Hepatocyte (in vitro differentiated cells): ENCODE data around the gene BCL2L12. TPM values are rescaled to one million over a fixed set of nuclear protein-coding genes. Genes with fewer than 3 reads are reported as not detected.

ENCODE experiments used
- DNase-seq: peaks from one replicate; pipeline ENCODE4 v3.0.0-alpha.2; 2016; ENCODE audit warnings: low spot score
- H2AFZ ChIP-seq: fragments of 200-600 bp; sonication (generic); 2 replicates; pipeline ENCODE4 v1.6.0; 2016; ENCODE audit warnings: antibody characterized with exemption, mild to moderate bottlenecking
- H3K27ac ChIP-seq: fragments of 200-600 bp; sonication (generic); 2 replicates; pipeline ENCODE4 v1.5.1; 2016; ENCODE audit warnings: mild to moderate bottlenecking
- H3K27me3 ChIP-seq: fragments of 200-600 bp; sonication (generic); 2 replicates; pipeline ENCODE4 v1.6.1; 2016
- H3K36me3 ChIP-seq: fragments of 200-600 bp; sonication (generic); replicated peaks from 2 replicates; pipeline ENCODE4 v1.5.1; 2016; ENCODE audit warnings: low read depth; ENCODE audit not compliant: insufficient read depth
- H3K4me1 ChIP-seq: fragments of 200-600 bp; sonication (generic); 2 replicates; pipeline ENCODE4 v1.5.1; 2016; ENCODE audit warnings: mild to moderate bottlenecking, moderate library complexity; ENCODE audit not compliant: insufficient read depth
- H3K4me2 ChIP-seq: fragments of 200-600 bp; sonication (generic); 2 replicates; pipeline ENCODE4 v1.6.0; 2016
- H3K4me3 ChIP-seq: fragments of 200-600 bp; sonication (generic); 2 replicates; pipeline ENCODE4 v1.5.1; 2016; ENCODE audit warnings: mild to moderate bottlenecking
- H3K79me2 ChIP-seq: fragments of 200-600 bp; sonication (generic); 2 replicates; pipeline ENCODE4 v1.6.0; 2017; ENCODE audit warnings: mild to moderate bottlenecking
- H3K9me2 ChIP-seq: fragments of 200-600 bp; sonication (generic); replicated peaks from 2 replicates; pipeline ENCODE4 v1.6.0; 2017; ENCODE audit warnings: mild to moderate bottlenecking; ENCODE audit not compliant: insufficient read depth
- H3K9me3 ChIP-seq: fragments of 200-600 bp; sonication (generic); 2 replicates; pipeline ENCODE4 v1.5.1; 2016; ENCODE audit warnings: low read depth, mild to moderate bottlenecking
- H4K20me1 ChIP-seq: fragments of 200-600 bp; sonication (generic); 2 replicates; pipeline ENCODE4 v1.6.0; 2016; ENCODE audit warnings: mild to moderate bottlenecking; ENCODE audit not compliant: insufficient read depth, poor library complexity, severe bottlenecking
- EZH2 ChIP-seq: fragments of 200-600 bp; sonication (generic); IDR thresholded peaks from 2 replicates; pipeline ENCODE4 v1.6.1; 2016; ENCODE audit warnings: antibody characterized with exemption, mild to moderate bottlenecking, borderline replicate concordance
- EZH2phosphoT487 ChIP-seq: fragments of 200-600 bp; sonication (generic); IDR thresholded peaks from one replicate; pipeline ENCODE4 v1.6.1; 2018; ENCODE audit warnings: antibody characterized with exemption, mild to moderate bottlenecking, low read depth, moderate library complexity; ENCODE audit not compliant: unreplicated experiment, severe bottlenecking
- WGBS: methylation state at CpG from one replicate; pipeline ENCODE4 v1.1.6; 2016; ENCODE audit warnings: low lambda C conversion rate; ENCODE audit errors: missing lambda C conversion rate; 5-methylcytosine and 5-hydroxymethylcytosine counted together
- polyA plus RNA-seq: library from polyadenylated mRNA; unstranded; fragments of >200 nt; fragmentation: Nextera tagmentation; extraction: Ambion mirVana; gene quantifications from 2 replicates; pipeline ENCODE4 v1.2.1, GENCODE V29; 2016
- total RNA-seq: library from RNA; depleted of rRNA; stranded (reverse); fragments of >200 nt; gene quantifications from 2 replicates; pipeline ENCODE4 v1.2.3, GENCODE V29; 2014
- TF ChIP-seq, protein P1 (sequence below): fragments of 200-600 bp; sonication (generic); IDR thresholded peaks from 2 replicates; pipeline ENCODE4 v1.5.1; 2016; ENCODE audit warnings: antibody characterized with exemption, mild to moderate bottlenecking; ENCODE audit not compliant: poor library complexity

The BCL2L12 gene
- total and polyA plus RNA-seq, 2 experiments from 2014 or later: 4.9 to 28.3 TPM

DNA sequence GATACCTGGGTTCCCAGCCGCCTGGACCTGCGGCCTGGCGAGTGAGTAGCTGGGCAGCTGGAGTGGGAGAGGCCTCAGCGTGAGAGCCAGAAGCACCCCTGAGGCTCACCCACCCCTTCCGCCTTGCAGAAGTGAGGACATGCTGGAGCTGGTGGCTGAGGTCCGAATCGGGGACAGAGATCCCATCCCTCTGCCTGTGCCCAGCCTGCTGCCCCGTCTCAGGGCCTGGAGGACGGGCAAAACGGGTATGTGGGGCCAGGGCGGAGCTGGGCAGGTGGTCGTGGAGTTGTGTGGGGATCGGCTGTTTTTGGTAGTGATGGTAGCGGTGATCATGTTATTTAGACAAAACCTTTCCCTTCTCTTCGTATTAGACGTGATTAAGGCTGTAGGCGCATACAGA, 19.1 kb upstream of the BCL2L12 start:
- H3K79me2 ChIP-seq: peaks cover 73% of the 10 kb centered on the region
- DNase-seq: no peak
- H2AFZ ChIP-seq: no peak overlapping the region
- H3K4me2 ChIP-seq: no peak overlapping the region
- no peak overlapping the region for H3K27ac ChIP-seq
- H3K36me3 ChIP-seq: no peaks in the 10 kb centered on the region
- H3K4me1 ChIP-seq: peaks cover 11% of the 10 kb centered on the region
- H3K9me2 ChIP-seq: no peaks in the 10 kb centered on the region
- no peaks in the 10 kb centered on the region for H3K9me3 ChIP-seq
- peaks cover 9% of the 10 kb centered on the region for H4K20me1 ChIP-seq
- H3K4me3 ChIP-seq: no peak overlapping the region
- WGBS: 96% methylated on average over 17 of the region's 17 CpGs
- H3K27me3 ChIP-seq: no peaks in the 10 kb centered on the region
- TF ChIP-seq EZH2 (no peak), EZH2phosphoT487 (no peak)
- TF ChIP-seq, protein P1, sequence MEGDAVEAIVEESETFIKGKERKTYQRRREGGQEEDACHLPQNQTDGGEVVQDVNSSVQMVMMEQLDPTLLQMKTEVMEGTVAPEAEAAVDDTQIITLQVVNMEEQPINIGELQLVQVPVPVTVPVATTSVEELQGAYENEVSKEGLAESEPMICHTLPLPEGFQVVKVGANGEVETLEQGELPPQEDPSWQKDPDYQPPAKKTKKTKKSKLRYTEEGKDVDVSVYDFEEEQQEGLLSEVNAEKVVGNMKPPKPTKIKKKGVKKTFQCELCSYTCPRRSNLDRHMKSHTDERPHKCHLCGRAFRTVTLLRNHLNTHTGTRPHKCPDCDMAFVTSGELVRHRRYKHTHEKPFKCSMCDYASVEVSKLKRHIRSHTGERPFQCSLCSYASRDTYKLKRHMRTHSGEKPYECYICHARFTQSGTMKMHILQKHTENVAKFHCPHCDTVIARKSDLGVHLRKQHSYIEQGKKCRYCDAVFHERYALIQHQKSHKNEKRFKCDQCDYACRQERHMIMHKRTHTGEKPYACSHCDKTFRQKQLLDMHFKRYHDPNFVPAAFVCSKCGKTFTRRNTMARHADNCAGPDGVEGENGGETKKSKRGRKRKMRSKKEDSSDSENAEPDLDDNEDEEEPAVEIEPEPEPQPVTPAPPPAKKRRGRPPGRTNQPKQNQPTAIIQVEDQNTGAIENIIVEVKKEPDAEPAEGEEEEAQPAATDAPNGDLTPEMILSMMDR: no peak

DNA sequence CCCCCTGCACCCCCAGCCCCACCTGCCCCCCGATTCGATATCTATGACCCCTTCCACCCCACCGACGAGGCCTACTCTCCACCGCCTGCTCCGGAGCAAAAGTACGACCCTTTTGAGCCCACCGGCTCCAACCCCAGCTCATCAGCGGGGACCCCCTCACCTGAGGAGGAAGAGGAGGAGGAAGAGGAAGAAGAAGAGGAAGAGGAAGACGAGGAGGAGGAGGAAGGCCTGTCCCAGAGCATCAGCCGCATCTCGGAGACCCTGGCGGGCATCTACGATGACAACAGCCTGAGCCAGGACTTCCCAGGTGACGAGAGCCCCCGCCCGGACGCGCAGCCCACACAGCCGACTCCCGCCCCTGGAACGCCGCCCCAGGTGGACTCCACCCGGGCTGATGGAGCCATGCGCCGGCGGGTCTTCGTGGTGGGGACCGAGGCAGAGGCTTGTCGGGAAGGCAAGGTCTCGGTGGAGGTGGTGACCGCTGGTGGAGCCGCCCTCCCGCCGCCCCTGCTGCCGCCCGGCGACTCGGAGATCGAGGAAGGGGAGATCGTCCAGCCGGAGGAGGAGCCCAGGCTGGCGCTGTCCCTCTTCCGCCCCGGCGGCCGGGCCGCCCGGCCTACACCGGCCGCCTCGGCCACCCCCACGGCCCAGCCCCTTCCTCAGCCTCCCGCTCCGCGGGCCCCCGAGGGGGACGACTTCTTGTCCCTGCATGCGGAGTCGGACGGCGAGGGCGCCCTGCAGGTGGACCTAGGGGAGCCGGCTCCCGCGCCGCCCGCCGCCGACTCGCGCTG, 14.5 kb upstream of the BCL2L12 start:
- H3K36me3 ChIP-seq: no peaks in the 10 kb centered on the region
- no peak overlapping the region for H2AFZ ChIP-seq
- no peak overlapping the region for H3K27ac ChIP-seq
- H3K4me1 ChIP-seq: no peaks in the 10 kb centered on the region
- H3K4me3 ChIP-seq: no peak overlapping the region
- WGBS: 93% methylated on average over 8 of the region's 72 CpGs
- H3K79me2 ChIP-seq: peaks cover 32% of the 10 kb centered on the region
- H3K9me3 ChIP-seq: no peaks in the 10 kb centered on the region
- no peak for DNase-seq
- H4K20me1 ChIP-seq: no peaks in the 10 kb centered on the region
- no peaks in the 10 kb centered on the region for H3K9me2 ChIP-seq
- TF ChIP-seq EZH2: no peak
- H3K4me2 ChIP-seq: no peak overlapping the region
- no peaks in the 10 kb centered on the region for H3K27me3 ChIP-seq

DNA sequence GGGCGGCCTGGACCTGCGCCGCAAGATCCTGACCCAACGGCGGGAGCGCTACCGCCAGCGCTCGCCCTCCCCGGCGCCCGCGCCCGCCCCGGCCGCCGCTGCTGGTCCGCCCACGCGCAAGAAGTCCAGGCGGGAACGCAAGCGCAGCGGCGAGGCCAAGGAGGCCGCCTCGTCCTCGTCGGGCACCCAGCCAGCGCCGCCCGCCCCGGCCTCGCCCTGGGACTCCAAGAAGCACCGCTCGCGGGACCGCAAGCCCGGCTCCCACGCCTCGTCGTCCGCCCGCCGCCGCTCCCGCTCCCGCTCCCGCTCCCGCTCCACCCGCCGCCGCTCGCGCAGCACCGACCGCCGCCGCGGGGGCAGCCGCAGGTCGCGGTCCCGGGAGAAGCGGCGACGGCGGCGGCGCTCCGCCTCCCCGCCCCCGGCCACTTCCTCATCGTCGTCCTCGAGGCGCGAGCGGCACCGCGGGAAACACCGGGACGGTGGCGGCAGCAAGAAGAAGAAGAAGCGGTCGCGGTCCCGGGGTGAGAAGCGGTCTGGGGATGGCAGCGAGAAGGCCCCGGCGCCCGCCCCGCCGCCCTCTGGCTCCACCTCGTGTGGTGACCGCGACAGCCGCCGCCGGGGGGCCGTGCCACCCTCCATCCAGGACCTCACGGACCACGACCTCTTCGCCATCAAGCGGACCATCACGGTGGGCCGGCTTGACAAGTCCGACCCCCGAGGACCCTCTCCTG, 13.7 kb upstream of the BCL2L12 start:
- no peak overlapping the region for H3K27ac ChIP-seq
- no peaks in the 10 kb centered on the region for H3K9me2 ChIP-seq
- H3K4me2 ChIP-seq: no peak overlapping the region
- no peak for DNase-seq
- no peak overlapping the region for H2AFZ ChIP-seq
- no peaks in the 10 kb centered on the region for H4K20me1 ChIP-seq
- H3K36me3 ChIP-seq: no peaks in the 10 kb centered on the region
- TF ChIP-seq, protein P1: no peak
- TF ChIP-seq EZH2phosphoT487 (no peak), EZH2 (no peak)
- H3K27me3 ChIP-seq: no peaks in the 10 kb centered on the region
- no peak overlapping the region for H3K4me3 ChIP-seq
- no peaks in the 10 kb centered on the region for H3K4me1 ChIP-seq
- WGBS: 100% methylated on average over 14 of the region's 110 CpGs
- H3K9me3 ChIP-seq: no peaks in the 10 kb centered on the region
- H3K79me2 ChIP-seq: peaks cover 24% of the 10 kb centered on the region
